PC-9 (cell line): Measurements from ENCODE around the gene WFDC13. TPM values are rescaled to one million over a fixed set of nuclear protein-coding genes. Genes with fewer than 3 reads are reported as not detected.

Experiments used
- BruUV-seq: library from RNA; stranded (reverse); fragments of 400-500 nt; replicated peaks from 2 replicates; lab custom pipeline; 2021; lab: Mats Ljungman, UMichigan
- CTCF ChIA-PET: fragments of 300-600 bp; sonication (Branson Sonifier 250); formaldehyde crosslinking; loops from one replicate; lab custom pipeline; 2022; ENCODE audit warnings: antibody characterized with exemption; lab: Charles Lee
- POLR2A ChIA-PET: fragments of 300-600 bp; sonication (Branson Sonifier 250); formaldehyde crosslinking; loops from one replicate; lab custom pipeline; 2022; ENCODE audit warnings: antibody characterized with exemption; ENCODE audit not compliant: unreplicated experiment; lab: Charles Lee
- DNase-seq, 2 experiments: peaks; one replicate each; pipeline versions ENCODE4 v3.0.0 to v3.0.0-alpha.2; 2015 to 2022; ENCODE audit warnings: mixed read lengths in 1 of 2
- H2AFZ ChIP-seq: fragments of 200-600 bp; sonication (generic); 2 replicates; pipeline ENCODE4 v1.8.1; 2017; ENCODE audit warnings: antibody characterized with exemption
- H3F3A ChIP-seq: fragments of 200-600 bp; sonication (generic); 2 replicates; pipeline ENCODE4 v1.8.1; 2017; ENCODE audit warnings: antibody characterized with exemption, mild to moderate bottlenecking, low read depth; ENCODE audit not compliant: insufficient read depth
- H3K27ac ChIP-seq: fragments of 200-600 bp; sonication (generic); 2 replicates; pipeline ENCODE4 v1.6.1; 2016; ENCODE audit warnings: mixed run types
- H3K27me3 ChIP-seq: fragments of 200-600 bp; sonication (generic); 2 replicates; pipeline ENCODE4 v1.6.1; 2016; ENCODE audit warnings: low read depth, mixed run types; ENCODE audit not compliant: insufficient read depth
- H3K36me3 ChIP-seq: fragments of 200-600 bp; sonication (generic); 2 replicates; pipeline ENCODE4 v1.6.1; 2016; ENCODE audit warnings: low read depth, mixed run types
- H3K4me1 ChIP-seq: fragments of 200-600 bp; sonication (generic); replicated peaks from 2 replicates; pipeline ENCODE4 v1.6.1; 2016; ENCODE audit warnings: mixed run types; ENCODE audit not compliant: insufficient read depth
- H3K4me2 ChIP-seq: fragments of 200-600 bp; sonication (generic); 2 replicates; pipeline ENCODE4 v1.6.1; 2017; ENCODE audit warnings: mixed run types
- H3K4me3 ChIP-seq: fragments of 200-600 bp; sonication (generic); 2 replicates; pipeline ENCODE4 v1.6.1; 2016; ENCODE audit warnings: mixed run types
- H3K79me2 ChIP-seq: fragments of 200-600 bp; sonication (generic); 2 replicates; pipeline ENCODE4 v1.6.1; 2017; ENCODE audit warnings: low read depth, mixed run types
- H3K9me2 ChIP-seq: fragments of 200-600 bp; sonication (generic); 2 replicates; pipeline ENCODE4 v1.8.1; 2017; ENCODE audit warnings: mild to moderate bottlenecking; ENCODE audit not compliant: insufficient read depth
- H3K9me3 ChIP-seq: fragments of 200-600 bp; sonication (generic); 2 replicates; pipeline ENCODE4 v1.8.1; 2016; ENCODE audit warnings: low read depth; ENCODE audit not compliant: insufficient read depth
- H4K20me1 ChIP-seq: fragments of 200-600 bp; sonication (generic); 2 replicates; pipeline ENCODE4 v1.8.1; 2017; ENCODE audit not compliant: insufficient read depth
- CTCF ChIP-seq: fragments of 200-600 bp; sonication (generic); conservative IDR thresholded peaks from 2 replicates; pipeline ENCODE4 v1.6.1; 2017; ENCODE audit warnings: mixed run types, antibody characterized with exemption, mild to moderate bottlenecking, moderate library complexity
- EZH2 ChIP-seq: fragments of 200-600 bp; sonication (generic); IDR thresholded peaks from 2 replicates; pipeline ENCODE4 v1.8.0; 2017; ENCODE audit warnings: antibody characterized with exemption, low read depth
- intact Hi-C: fragments of 100-400 bp; cut with micrococcal nuclease; formaldehyde crosslinking; loops from one replicate; pipeline ENCODE4 v1.10.0; 2022; ENCODE audit not compliant: unreplicated experiment
- total RNA-seq: library from RNA; stranded (reverse); gene quantifications from 2 replicates; pipeline ENCODE4 v1.2.3, GENCODE V29; 2021

WFDC13 gene
- total RNA-seq, 1 experiment from 2014 or later, result not detected

GRCh38 chr20:45742596-45742995, 40.8 kb downstream of the WFDC13 start:
- intact Hi-C loops, result no loop called here
- TF ChIP-seq CTCF (no peak), EZH2 (no peak)
- ChIA-PET CTCF (no interaction called here), POLR2A (no interaction called here)
- BruUV-seq, result no TSS peak
- Histone ChIP-seq H2AFZ (no peak overlapping the region), H3K4me1 (no peaks in the 10 kb centered on the region), H3K9me2 (no peaks in the 10 kb centered on the region), H3K27ac (no peak overlapping the region), H3K9me3 (no peaks in the 10 kb centered on the region), H3K4me2 (no peak overlapping the region), H3K79me2 (no peaks in the 10 kb centered on the region), H4K20me1 (no peaks in the 10 kb centered on the region), H3K36me3 (no peaks in the 10 kb centered on the region), H3F3A (no peaks in the 10 kb centered on the region), H3K27me3 (no peaks in the 10 kb centered on the region), H3K4me3 (no peak overlapping the region)
- DNase-seq, result no peak

- H4K20me1 ChIP-seq, result no peaks in the 10 kb centered on the region
- H3K79me2 ChIP-seq, result no peaks in the 10 kb centered on the region
- H3K27me3 ChIP-seq, result no peaks in the 10 kb centered on the region
- POLR2A ChIA-PET, result no interaction called here
- no peak overlapping the region for H3K27ac ChIP-seq
- no peaks in the 10 kb centered on the region for H3F3A ChIP-seq
- TF ChIP-seq EZH2, result no peak
- TF ChIP-seq CTCF, result no peak
- intact Hi-C loops, result no loop called here
- H3K4me3 ChIP-seq, result no peak overlapping the region
- no peaks in the 10 kb centered on the region for H3K4me1 ChIP-seq
- H3K9me2 ChIP-seq, result no peaks in the 10 kb centered on the region
- H3K9me3 ChIP-seq, result no peaks in the 10 kb centered on the region
- no peaks in the 10 kb centered on the region for H3K36me3 ChIP-seq
- CTCF ChIA-PET, result no interaction called here
- H2AFZ ChIP-seq, result no peak overlapping the region
- BruUV-seq, result no TSS peak
- H3K4me2 ChIP-seq, result no peak overlapping the region
- no peak for DNase-seq
Measured at GRCh38 chr20:45745015-45745414, 43.2 kb downstream of the WFDC13 start.

- intact Hi-C loops, result no loop called here
- Histone ChIP-seq H2AFZ (no peak overlapping the region), H4K20me1 (no peaks in the 10 kb centered on the region), H3K27ac (no peak overlapping the region), H3K36me3 (no peaks in the 10 kb centered on the region), H3K9me2 (0 out of 2 replicates have a peak, but pooled peaks cover 8% of the 10 kb centered on the region), H3K79me2 (no peaks in the 10 kb centered on the region), H3K9me3 (peaks cover 6% of the 10 kb centered on the region; the same call in 1 of the 2 replicates), H3K27me3 (no peaks in the 10 kb centered on the region), H3K4me1 (no peaks in the 10 kb centered on the region), H3K4me2 (no peak overlapping the region), H3K4me3 (no peak overlapping the region), H3F3A (no peaks in the 10 kb centered on the region)
- ChIA-PET CTCF (no interaction called here), POLR2A (no interaction called here)
- no peak for TF ChIP-seq CTCF
- no peak for TF ChIP-seq EZH2
- DNase-seq, result no peak
- no TSS peak for BruUV-seq
Measured at GRCh38 chr20:45751721-45752120, 49.9 kb downstream of the WFDC13 start.
